Brain microvascular endothelial cell (primary cell): Measurements from ENCODE around the gene G6PC3.
"Not testable (repeated sequence)": the region's sequence is repeated elsewhere in the genome, so short reads cannot be mapped to it uniquely, and the experiment has no call there.

ENCODE experiments used
- DNase-seq: peaks from one replicate; pipeline ENCODE4 v3.0.0-alpha.2; 2020
- H3K27ac ChIP-seq: fragments of 250-450 bp; sonication (Bioruptor Pico); 2 replicates; pipeline ENCODE4 v1.5.1; 2020; ENCODE audit warnings: mild to moderate bottlenecking, moderate library complexity
- H3K27me3 ChIP-seq: fragments of 250-450 bp; sonication (Bioruptor Pico); replicated peaks from 2 replicates; pipeline ENCODE4 v1.5.1; 2020; ENCODE audit warnings: mild to moderate bottlenecking
- H3K36me3 ChIP-seq: fragments of 250-450 bp; sonication (Bioruptor Pico); replicated peaks from 2 replicates; pipeline ENCODE4 v1.5.1; 2020; ENCODE audit warnings: mild to moderate bottlenecking
- H3K4me3 ChIP-seq: 2 replicates; pipeline ENCODE4 v1.5.1; 2011; ENCODE audit warnings: low read depth, mild to moderate bottlenecking, control low read depth, low read length, moderate library complexity
- in situ Hi-C: cut with HindIII; loops from 2 replicates; pipeline ENCODE4 v1.10.0; 2017; ENCODE audit warnings: low sequenced_read_pairs, low pct_ligation_motif_present
- TF ChIP-seq, protein P1 (sequence below): IDR thresholded peaks from 2 replicates; pipeline ENCODE4 v1.5.1; 2011; ENCODE audit warnings: low read depth, mild to moderate bottlenecking, moderate library complexity, low read length, control low read depth, inconsistent platforms; ENCODE audit errors: missing control alignments

G6PC3 gene

DNA sequence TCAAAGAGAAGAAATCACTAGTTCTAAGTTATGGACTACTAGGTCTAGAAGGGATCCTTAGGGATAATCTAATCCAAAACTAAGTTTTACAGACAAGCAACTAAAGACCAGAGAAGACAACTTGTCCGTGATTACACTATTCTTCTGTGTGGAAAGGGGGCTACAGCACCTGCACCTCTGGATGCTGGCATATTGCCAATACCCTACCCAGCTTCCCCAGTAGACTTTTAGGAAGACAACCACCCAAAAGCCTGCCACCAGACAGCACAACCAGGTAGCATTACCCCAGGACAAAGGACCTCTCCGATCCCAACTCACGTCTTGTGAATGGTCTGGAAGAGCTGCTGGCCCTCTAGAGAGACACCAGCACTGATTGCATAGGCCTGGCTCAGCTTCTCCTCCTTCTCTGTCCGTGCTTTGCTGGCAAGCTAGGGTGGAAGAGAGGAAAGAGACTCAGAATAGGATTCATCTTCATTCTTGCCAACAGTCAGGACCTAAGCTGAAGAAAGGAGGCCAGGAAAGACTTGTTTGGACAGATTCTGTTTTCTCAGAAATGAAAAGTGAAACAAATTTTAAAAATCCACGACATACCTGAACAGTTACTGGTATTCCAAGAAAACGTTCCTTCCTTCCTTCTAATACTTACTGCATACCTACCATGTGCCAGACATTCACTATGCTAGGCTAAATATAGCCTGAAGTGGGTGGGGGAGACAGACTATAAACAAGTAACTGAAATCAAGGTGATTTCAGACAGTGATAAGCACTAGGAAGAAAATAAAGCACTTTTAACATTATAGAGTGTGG, 30.5 kb upstream of the G6PC3 start:
- in situ Hi-C loops: no loop called here
- no peak overlapping the region for H3K27ac ChIP-seq

DNA sequence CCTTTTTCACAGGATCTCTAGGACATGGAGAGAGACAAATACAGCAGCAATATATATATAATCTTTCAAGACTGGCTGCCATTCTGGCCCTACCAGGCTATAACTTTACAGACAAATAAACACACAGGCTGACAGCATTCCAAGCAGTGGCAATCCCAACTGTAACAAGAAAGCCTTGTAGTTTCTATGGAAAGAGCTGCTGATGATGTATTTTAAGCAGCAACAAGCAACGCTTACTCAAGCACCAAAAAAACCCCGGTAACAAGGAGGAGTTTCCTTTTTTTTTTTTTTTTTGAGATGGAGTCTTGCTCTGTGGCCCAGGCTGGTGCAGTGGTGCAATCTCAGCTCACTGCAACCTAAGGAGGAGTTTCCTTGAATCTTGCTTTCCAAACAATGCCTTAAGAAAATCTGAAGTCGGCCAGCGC, 27.3 kb upstream of the G6PC3 start:
- no peak for DNase-seq
- Histone ChIP-seq H3K4me3 (no peak overlapping the region), H3K27me3 (no peaks in the 10 kb centered on the region), H3K27ac (no peak overlapping the region), H3K36me3 (peaks cover 19% of the 10 kb centered on the region)
- TF ChIP-seq, protein P1, sequence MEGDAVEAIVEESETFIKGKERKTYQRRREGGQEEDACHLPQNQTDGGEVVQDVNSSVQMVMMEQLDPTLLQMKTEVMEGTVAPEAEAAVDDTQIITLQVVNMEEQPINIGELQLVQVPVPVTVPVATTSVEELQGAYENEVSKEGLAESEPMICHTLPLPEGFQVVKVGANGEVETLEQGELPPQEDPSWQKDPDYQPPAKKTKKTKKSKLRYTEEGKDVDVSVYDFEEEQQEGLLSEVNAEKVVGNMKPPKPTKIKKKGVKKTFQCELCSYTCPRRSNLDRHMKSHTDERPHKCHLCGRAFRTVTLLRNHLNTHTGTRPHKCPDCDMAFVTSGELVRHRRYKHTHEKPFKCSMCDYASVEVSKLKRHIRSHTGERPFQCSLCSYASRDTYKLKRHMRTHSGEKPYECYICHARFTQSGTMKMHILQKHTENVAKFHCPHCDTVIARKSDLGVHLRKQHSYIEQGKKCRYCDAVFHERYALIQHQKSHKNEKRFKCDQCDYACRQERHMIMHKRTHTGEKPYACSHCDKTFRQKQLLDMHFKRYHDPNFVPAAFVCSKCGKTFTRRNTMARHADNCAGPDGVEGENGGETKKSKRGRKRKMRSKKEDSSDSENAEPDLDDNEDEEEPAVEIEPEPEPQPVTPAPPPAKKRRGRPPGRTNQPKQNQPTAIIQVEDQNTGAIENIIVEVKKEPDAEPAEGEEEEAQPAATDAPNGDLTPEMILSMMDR: no peak
- in situ Hi-C loops: no loop called here

More for the DNA sequence above, 30.5 kb upstream of the G6PC3 start:
- TF ChIP-seq, protein P1: no peak
- DNase-seq: no peak
- Histone ChIP-seq H3K36me3 (peaks cover 26% of the 10 kb centered on the region), H3K4me3 (no peak overlapping the region), H3K27me3 (no peaks in the 10 kb centered on the region)

DNA sequence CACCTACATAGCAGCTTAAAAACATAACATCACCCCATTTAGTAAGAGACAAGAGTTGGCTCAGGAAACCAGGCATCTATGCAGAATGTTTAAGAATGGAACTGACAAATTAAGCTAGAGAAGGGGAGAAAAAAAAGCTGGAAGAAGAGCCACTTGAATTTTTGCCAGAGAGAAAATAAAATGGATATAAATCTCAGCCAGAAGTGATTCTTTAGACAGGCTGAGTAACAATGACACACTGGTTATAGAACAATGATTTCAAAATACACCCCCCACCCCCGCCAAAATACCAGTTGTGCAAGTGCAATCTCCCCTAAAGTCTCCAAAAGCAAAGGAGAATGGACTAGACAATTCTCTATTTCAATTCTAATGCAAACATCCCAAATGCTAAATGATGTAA, 26.5 kb upstream of the G6PC3 start:
- H3K27me3 ChIP-seq: no peaks in the 10 kb centered on the region
- DNase-seq: peak; percentile 20
- peaks cover 21% of the 10 kb centered on the region for H3K36me3 ChIP-seq
- in situ Hi-C loops: no loop called here
- no peak overlapping the region for H3K27ac ChIP-seq
- TF ChIP-seq, protein P1: no peak
- no peak overlapping the region for H3K4me3 ChIP-seq

DNA sequence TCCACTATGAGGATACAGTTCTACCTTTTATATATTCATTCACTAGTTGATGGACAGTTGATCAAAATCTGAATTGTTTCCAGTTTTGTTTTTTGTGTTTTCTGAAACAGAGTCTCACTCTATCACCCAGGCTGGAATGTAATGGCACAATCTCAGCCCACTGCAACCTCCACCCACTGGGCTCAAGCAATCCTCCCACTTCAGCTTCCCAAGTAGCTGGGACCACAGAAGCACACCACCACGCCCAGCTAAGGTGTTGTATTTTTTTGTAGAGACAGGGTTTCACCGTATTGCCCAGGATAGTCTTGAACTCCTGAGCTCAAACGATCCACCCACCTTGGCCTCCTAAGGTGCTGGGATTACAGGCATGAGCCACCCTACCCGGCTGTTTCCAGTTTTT, 25.0 kb upstream of the G6PC3 start:
- H3K4me3 ChIP-seq: no peak overlapping the region
- no peaks in the 10 kb centered on the region for H3K27me3 ChIP-seq
- TF ChIP-seq, protein P1: no peak
- no peak for DNase-seq
- H3K36me3 ChIP-seq: peaks cover 27% of the 10 kb centered on the region
- in situ Hi-C loops: no loop called here
- no peak overlapping the region for H3K27ac ChIP-seq

DNA sequence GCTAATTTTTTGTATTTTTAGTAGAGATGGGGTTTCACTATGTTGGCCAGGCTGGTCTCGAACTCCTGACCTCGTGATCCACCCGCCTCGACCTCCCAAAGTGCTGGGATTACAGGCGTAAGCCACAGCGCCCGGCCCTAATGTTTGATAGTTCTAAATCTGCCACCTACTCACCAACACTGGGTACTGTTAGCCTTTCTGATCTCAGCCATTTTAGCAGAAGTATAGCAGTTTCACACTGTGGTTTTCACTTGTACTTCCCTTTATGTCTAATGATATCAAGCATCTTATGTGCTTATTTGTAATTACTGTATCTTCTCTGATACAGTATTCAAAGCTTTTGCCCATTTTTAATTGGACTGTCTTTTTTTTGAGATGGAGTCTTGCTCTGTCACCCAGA, 23.6 kb upstream of the G6PC3 start:
- H3K4me3 ChIP-seq, H3K27me3 ChIP-seq, H3K27ac ChIP-seq, DNase-seq, in situ Hi-C loops: not testable (repeated sequence)
- peaks cover 40% of the 10 kb centered on the region for H3K36me3 ChIP-seq

DNA sequence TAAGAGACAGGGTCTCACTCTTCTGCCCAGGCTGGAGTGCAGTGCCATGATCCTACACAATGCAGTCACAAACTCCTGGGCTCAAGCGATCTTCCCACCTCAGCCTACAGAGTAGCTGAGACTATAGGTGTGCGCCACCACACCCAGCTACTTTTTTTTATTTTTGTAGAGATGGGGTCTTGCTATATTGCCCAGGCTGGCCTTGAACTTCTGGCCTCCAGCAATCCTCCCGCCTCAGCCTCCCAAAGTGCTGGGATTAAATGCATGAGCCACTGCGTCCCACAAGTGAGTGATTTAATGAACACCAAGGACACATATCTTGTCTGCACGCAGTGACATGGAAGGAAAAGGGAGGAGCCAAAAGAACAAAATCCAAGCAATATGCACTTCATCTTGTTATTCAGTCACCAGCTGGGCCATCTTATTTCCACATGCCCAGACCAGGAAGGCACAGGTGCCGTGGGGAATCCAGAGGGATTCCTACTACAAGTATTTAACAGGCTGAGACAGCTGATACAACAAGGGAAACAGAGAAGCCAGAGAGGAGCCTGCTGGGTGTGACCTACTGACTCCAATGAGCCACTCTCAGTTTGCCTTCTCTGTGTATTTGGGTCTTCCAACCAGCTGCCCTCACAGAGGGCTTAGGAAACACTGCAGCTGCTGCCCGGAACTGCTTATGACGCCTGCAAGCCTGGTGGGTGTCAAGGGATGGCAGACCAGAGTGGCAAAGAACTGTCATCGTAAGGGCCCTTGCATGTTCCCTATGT, 21.1 kb upstream of the G6PC3 start:
- peaks cover 53% of the 10 kb centered on the region for H3K36me3 ChIP-seq

More for the DNA sequence above, 21.1 kb upstream of the G6PC3 start:
- in situ Hi-C loops: no loop called here
- Histone ChIP-seq H3K27ac (no peak overlapping the region), H3K27me3 (no peaks in the 10 kb centered on the region), H3K4me3 (no peak overlapping the region)
- TF ChIP-seq, protein P1: no peak
- no peak for DNase-seq
